SK-N-DZ (cell line): ENCODE data around the gene SORCS2.

Experiments
- DNase-seq: peaks from one replicate; pipeline ENCODE4 v3.0.0-alpha.2; 2015; ENCODE audit warnings: low spot score

SORCS2 gene

DNA sequence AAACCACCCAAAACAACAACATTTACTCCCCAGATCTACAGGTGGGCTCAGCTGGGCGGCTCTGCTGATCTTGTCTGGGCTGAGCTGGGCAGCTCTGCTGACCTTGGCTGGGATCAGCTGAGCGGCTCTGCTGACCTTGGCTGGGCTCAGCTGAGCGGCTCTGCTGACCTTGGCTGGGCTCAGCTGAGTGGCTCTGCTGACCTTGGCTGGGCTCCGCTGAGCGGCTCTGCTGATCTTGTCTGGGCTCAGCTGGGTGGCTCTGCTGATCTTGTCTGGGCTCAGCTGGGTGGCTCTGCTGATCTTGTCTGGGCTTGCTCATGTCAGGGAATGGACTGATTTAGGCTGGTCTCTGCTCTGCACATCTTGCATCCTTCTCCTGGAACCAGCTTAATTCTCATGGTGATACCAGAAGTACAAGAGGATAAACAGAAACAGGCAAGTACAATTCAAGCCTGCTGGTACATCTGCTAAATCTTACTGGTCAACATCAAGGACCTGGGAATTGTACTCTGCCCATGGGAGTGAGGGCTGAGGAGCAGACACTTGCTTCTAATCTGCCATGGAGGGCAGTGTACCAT lies 490.9 kb downstream of the SORCS2 start:
- DNase-seq = no peak

DNA sequence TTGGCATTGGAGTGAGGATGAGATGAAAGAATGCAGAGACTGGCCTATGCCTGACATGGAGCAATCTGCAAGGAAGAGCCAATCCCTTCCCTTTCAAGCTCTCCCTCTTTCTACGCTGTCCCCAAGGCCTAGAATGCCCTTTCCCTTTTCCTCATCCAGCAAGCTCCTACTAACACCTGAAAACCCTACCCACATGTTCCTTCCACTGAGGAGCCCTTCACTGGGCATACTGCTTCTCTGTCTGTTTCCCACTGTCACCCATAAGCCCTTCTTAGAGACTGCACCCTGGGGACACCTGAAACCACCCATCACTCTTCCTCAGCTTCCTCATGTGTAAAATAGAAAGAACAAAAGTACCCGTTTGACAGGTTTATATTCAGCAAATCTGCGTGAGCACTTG lies 492.0 kb downstream of the SORCS2 start:
- no peak for DNase-seq

DNA sequence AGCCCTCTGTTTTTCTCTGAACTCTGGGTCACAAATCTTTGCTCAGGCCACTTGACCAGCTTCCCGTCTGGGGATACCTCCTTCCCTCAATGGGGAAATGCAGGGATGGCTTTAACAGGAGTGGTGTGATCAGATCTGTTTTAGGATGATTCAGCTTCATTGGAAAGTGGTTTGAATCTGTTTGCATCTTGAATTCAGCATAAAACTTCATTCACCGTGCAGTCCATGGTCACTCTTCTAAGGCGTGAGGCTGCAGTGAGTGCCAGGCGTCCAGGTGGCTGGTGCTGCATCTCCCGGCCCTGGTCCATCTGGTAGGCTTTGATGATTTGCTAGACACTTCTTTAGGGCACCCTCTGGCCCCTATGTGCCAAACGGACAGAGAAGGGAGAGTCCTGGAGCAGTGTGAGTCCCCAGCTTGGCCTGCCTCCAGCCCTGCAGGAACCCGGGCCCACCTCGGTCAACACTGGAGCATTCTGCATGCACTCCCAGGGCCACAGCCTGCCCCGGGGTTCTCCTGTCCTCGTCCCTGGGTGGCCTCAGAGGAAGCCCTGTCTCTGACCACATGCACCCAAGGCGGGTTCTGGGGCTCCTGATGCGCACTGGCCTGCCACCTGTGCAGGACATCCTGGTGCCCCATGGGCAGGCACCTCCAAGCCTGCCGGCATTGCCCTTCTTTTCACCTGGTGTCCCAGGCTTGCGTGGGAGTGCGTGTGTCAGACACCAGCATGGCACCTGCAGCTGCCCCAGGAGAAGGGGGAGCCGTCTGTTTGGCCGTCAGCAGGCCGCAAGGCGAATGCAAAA lies 493.9 kb downstream of the SORCS2 start:
- DNase-seq = no peak

DNA sequence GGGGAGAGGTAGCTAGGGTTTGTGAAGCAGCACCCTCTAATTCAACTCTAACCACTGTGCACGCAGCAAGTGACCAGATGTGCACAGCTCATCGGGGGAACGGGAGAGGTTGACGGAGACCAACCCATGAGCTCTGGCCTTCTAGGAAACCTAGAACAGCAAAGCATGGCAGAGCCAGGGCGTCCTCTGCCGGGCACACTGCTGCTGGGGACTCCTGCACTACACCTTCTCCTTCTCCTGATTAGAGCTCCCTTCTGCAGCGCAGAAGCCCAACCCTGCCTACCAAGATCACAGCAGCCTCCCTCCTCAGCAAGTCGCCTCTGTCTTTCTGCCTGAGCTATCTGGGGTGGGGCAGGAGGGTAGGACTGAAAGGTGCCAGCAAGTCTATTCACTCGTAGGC lies 494.7 kb downstream of the SORCS2 start:
- no peak for DNase-seq

GRCh38 chr4:7687796-7688195 lies 495.5 kb downstream of the SORCS2 start:
- no peak for DNase-seq

DNA sequence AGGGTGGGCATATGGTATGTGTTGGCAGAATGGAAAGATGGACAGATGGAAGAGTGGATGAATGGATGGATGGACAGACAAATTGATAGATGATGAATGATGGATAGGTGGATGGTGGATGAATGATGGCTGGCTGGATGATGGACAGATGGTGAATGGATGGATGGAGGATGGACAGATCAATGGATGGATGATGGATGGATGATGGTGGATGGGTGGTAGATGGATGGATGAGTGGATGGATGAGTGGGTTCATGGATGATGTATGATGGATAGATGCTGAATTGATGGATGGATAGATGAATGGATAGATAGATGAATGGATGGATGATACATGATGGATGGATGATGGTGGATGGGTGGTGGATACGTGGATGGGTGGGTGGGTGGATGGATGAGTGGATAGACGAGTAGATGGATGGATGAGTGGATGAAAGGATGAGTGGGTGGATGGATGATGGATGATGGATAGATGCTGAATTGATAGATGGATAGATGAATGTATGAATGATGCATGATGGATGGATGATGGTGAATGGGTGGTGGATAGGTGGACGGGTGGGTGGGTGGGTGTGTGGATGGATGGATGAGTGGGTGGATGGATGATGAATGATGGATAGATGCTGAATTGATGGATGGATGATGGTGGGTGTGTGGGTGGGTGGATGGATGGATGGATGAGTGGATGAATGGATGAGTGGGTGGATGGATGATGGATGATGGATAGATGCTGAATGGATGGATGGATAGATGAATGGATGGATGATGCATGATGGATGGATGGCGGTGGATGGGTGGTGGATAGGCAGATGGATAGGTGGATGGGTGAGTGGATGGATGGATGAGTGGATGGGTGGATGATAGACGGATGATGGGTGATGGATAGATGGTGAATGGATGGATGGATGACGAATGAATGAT lies 497.7 kb downstream of the SORCS2 start:
- no peak for DNase-seq

GRCh38 chr4:7691061-7691460 lies 498.7 kb downstream of the SORCS2 start:
- DNase-seq = no peak

GRCh38 chr4:7691982-7692381 lies 499.6 kb downstream of the SORCS2 start:
- no peak for DNase-seq

DNA sequence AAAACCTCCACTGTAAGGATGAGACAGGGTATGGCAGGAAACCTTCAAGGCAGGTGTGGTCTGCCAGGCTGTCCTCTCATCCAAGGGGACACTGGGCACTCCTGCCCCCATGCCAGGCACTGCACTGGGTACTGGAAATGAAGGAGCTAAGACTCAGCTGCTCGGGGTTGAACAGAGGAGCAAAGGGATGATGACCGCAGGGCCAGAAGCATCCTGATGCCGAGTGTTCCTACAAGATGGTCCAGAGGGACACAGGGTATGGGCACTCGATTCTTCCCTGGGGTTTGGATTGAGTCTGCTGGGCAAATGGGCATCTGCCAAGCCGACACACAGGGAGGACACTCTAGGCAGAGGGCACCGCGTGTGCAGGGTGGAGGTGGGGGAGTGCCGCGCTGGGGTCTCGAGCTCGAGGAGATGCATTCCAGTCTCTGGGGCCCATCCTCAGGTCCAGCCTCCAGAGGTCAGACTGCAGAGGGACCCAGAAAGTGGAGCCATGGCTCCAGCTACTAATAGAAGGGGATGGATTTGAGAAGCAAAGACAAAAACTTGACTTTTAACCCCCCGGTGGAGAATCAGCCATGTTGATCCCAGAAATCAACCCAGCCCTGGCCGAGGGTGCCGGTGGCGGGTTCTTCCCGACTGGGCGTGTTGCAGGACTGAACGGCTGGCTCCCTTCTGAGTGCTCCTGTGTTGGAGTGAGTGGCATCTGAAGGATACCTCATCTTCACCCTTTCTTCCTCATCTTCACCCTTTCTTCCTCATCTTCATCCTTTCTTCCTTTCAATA lies 500.3 kb downstream of the SORCS2 start:
- DNase-seq = no peak

DNA sequence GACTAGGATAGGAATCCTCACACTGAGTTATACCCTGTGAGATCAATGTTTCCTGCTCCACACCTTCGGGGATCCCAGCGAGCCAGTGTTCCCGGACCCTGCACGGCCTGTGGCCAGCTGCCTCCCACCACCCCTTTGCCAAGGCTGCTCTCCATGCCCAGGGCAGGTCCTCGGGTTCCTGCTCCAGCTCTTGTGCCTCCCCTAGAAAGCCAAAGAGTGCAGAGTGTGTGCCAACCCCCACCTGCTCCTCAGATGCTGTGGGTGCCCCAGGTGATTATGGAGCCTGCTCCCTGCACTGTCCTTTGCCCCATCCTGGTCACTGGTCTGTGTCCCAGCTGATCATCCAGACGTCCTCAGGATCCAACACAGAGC lies 500.9 kb downstream of the SORCS2 start:
- DNase-seq = no peak

GRCh38 chr4:7693711-7694110 lies 501.4 kb downstream of the SORCS2 start:
- DNase-seq = no peak

DNA sequence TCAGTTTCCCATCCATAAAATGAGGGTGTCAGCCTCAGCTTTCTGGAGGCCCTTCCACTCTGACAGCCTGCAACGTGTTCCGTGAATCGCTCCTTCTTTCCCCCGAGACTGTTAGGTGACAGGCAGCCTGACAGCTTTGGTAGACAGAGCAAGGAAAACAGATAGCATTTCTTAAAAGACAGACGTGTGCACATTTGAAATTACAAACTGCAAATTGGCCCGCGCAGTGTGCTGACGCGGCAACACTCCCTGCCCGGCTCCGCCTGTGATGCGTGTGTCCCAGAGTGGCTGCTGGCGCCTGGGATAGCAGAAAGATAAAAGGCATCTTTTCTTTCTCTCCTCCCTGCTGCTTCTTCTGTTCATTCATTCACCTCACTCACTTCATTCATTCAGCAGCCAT lies 502.0 kb downstream of the SORCS2 start:
- DNase-seq = no peak

GRCh38 chr4:7697343-7697742 lies 505.0 kb downstream of the SORCS2 start:
- no peak for DNase-seq

DNA sequence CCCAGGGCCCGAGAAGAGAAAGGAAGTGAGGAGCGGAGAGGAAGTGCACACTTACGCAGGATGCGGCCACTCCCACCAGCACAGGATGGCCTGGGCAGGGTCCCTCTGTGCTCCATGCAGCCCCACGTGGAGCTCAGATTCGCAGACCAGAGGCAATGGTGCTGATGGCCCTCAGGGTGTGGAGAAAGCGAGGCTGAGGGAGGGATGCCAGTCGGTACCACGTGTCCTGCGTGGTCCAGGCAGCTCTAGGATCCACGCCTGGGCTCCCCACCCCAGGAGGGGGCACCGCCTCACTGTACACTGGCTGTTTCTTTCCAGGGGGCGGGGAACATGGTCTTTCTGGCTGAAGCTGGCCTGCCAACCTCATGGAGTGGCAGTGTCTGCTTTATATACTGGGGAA lies 505.5 kb downstream of the SORCS2 start:
- no peak for DNase-seq

GRCh38 chr4:7698584-7698983 lies 506.2 kb downstream of the SORCS2 start:
- no peak for DNase-seq

DNA sequence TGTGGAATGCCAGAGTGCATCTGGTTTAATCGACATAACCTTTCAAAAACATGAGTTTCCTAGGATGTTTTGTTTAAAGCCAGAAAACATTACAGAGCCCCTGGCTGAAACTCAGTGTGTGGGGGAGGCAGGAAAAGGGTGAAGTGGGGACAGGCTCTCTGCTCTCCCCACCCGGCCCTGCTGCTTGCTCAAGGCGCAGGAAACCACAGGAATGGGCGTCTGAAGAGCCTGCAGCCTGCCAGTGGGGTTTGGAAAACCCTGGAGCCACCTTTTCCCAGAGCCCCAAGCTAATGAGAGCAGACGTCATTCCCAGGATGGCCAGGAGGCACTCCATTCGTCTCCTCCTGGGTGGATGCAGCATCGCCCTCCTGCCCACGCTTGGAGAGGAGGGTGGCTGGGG lies 506.7 kb downstream of the SORCS2 start:
- DNase-seq = no peak

DNA sequence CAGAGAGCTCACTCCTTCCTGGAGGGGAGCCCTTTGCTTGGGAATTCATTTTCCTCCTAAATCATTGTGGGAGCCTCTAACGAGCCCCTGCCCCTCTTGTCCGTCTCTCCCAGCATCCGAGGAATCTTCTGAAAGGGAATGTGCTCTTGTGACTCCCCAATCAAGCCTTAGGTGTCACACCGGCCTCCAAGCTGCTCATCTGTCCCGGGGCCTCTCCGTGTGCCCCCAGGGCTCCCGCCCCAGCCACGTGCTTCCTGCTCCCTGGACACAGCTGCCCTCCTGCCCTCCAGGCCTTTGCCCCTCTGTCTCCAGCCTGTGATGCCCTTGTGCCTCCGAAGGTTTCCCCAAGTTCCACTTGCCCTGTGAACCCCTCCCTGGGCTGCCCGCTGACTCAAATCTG lies 507.5 kb downstream of the SORCS2 start:
- no peak for DNase-seq

DNA sequence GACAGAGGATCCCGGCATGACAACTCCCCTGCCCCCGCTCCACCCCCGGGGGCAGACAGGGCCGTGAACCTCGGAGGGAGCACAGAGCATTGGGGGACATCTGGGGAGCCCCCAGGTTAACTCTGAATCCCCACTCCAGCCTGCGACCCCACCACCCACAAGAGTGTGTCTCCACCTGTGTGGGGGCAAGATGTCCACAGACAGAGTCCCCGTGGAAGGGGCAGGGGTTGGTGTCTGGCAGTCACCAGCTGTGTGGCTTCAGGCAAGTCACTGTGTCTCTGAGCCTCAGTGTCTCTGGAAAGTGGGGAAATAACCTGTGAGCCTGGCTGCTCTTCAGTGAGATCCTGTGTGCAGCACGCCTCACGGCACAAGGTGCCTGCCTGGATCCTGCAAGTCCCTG lies 508.3 kb downstream of the SORCS2 start:
- no peak for DNase-seq

- DNase-seq = no peak
Measured at GRCh38 chr4:7701866-7702649, 509.7 kb downstream of the SORCS2 start.

DNA sequence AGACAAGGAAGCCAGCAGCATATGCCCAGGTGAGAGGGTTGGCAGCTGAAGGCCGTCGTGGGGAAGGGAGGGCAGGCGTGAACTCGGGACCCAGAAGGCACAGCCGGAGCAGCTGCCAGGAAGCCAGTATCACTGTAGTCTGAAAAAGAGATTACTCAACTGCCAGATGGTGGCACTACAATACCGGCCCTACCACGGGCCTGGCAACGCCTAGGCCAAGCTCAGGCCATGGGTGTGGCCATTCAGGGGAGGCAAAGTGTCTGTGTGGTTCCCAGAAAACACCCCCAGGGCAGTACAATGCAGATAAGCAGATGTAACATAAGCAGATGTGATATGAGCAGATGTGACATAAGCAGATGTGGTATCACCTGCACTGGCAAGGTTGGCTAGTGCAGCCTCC lies 511.4 kb downstream of the SORCS2 start:
- DNase-seq = no peak

- no peak for DNase-seq
Measured at GRCh38 chr4:7704091-7704490, 511.8 kb downstream of the SORCS2 start.
